ENCODE data around the gene GLIS1.

DNA sequence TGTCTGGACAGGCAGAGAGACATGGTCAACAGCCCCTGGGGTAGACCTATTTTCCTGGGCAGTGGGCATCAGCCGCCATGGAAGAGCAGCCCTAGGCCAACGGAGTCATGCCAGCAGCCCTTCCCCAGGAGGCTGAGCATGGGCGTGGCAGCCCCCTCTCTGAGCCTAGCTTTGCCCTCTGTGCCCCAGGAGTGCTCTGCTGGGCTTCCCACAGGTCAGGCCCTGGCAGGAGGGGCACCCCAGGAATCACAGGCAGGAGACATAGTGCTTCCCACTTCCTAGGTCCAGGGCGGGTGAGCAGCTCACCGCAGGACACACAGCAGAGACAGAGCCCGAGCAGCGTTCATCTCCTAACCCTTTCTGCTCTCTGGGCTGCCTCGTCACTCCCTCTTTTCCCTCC is 132.8 kb downstream of the GLIS1 start:
- TF ChIP-seq, protein P1, sequence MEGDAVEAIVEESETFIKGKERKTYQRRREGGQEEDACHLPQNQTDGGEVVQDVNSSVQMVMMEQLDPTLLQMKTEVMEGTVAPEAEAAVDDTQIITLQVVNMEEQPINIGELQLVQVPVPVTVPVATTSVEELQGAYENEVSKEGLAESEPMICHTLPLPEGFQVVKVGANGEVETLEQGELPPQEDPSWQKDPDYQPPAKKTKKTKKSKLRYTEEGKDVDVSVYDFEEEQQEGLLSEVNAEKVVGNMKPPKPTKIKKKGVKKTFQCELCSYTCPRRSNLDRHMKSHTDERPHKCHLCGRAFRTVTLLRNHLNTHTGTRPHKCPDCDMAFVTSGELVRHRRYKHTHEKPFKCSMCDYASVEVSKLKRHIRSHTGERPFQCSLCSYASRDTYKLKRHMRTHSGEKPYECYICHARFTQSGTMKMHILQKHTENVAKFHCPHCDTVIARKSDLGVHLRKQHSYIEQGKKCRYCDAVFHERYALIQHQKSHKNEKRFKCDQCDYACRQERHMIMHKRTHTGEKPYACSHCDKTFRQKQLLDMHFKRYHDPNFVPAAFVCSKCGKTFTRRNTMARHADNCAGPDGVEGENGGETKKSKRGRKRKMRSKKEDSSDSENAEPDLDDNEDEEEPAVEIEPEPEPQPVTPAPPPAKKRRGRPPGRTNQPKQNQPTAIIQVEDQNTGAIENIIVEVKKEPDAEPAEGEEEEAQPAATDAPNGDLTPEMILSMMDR (IDR thresholded peaks at IDR 0.05): no peak
- no peak for TF ChIP-seq POLR2A (IDR thresholded peaks at IDR 0.05)

Data from ovary (tissue), 3 donors.